HG03280 (cell line): ENCODE results near the gene EPHA10.

Experiments
- ATAC-seq: cut with Tn5 transposase; IDR thresholded peaks from one replicate; pipeline ENCODE4 v1.9.1; 2021; ENCODE audit warnings: mild to moderate bottlenecking, moderate library complexity; ENCODE audit not compliant: unreplicated experiment

Gene EPHA10

DNA sequence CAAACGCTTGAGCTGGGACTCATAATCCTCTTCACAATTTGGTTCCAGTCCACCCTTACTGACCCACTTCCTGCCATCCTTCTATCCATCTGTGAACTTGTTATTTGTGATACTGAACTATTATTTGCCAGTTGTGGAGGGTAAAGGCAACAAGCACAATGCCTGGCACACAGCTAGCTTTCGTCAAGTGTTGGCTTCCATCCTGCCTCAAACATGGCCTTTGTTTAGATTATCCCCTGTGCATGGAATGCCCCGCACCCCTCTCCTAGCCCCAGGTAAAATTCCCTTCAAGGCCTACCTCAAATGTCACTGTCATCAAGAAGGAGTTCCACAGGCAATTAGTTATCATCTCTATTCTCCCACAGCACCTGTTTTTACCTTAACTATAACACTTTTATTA lies 84.0 kb downstream of the EPHA10 start:
- no peak for ATAC-seq

DNA sequence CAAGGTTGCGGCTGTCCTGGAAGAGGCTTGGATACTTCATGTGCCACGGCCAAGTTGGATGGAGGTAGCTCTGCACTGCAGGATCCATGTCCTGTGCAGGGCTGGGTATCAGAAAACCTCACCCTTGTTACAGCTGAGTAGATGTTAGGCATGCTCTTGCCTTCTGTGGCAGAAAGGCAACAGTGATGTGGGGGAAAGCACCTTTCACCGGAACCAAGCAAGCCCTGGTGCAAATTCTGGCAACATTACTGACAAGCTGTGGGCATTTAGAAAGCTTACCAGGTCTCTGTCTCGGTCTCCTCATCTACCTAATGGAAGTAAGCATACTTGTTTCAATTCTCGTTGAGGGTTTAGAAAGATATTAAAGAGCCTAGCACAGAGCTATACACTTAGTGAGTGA lies 87.1 kb downstream of the EPHA10 start:
- no peak for ATAC-seq

DNA sequence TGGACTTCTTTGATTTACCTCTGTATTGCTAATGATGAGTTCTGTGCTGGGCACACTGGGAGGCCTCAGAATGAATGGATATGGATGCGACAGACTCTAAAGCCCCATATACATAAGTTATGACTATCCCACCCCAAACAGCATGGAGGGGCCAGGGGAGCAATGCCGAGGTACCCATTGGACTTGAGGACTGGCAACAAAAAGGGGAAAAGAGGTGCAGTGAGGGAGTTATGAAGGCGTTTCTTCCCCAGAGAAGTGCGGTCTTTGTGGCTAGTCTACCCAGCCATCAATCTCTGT lies 87.8 kb downstream of the EPHA10 start:
- no peak for ATAC-seq

DNA sequence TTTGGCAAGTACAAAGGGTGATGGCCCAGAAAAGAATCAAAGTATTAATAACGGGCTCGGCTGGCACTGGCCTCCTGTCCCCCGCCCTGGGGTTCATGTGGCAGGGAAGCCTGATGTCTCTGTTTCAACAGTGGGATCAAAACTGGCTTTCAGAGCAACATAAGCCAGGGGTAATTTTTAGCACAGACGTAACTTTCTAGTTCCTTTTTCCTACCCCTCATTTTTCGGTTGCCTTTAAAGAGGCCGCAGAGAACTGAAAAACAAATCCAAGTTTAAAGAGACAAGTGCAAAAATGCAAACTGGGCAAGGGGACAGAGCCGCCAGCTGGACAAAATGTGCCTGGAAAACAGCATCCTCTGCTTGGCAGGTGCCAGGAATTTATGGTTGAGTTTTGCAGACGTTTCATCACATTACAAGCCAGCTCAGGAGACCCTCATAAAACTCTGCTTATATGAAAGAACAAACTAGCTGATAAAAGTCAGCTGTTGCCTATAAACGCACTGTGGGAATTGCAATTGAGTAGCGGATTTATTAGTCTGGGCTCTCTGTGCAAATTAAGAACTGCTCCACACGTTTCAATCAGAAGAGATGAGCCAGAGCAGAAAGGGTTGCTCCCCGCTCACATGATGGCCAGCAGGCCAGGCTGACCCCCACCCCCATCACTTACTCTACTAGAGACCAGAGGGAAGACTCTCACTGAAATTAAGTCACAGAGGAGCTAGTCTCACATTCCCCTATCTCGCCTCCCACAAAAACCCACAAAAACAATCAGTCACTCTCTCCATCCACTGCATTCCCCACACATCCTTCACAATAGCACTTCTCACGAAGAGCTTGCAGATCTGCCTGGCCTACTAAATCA lies 88.4 kb downstream of the EPHA10 start:
- no peak for ATAC-seq

DNA sequence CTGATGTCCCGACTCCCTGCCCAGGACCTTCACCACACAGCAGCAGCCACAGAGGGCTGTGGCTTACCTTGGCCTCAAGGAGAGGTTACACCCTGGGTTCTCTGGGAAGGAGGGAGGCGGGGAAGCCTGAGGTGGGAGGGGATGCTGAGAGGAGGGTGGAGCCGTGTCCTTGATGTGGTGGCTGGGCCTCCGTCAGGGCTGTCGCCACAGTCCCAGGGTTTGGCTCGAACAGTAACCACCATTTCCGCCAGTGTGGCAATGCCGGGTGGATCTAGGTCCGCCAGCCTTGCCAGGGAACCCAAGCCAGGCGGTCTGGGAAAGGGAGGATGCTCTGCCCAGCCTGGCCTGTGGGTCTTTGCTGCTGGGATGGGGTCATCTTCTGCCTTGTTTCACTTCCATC lies 91.0 kb downstream of the EPHA10 start:
- no peak for ATAC-seq

DNA sequence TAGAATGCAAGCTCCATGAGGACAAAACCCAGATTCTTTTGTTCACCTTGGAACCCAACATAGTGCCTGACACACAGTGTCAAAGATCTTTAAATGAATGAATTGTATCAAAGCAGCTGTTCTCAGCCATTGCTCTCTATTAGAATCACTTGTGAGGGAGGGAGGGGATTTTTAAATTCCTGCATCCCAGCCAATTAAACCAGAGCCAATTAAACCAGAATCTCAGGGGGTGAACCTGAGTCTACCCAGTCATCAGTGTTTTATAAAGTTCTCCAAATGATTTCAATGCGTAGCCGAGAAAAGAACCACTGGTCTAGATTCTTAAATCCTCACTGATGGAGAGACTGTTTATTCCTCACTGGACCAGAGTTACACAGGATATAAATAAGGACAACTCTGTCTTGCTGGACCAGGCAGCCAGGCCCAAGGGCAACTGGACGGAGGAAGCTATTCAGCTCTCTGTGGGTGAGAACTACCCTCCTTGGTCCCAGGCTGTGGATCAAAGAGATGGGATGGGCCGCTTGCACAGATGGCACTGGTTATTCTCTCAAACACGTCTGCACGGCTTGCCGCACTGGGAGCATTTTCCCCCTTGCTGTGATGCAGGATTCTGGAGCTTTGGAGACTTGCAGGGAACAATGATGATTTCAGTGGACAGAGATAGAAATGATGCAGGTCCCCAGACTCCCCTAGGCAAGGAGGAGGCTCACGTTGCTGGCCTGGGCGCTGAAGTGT lies 92.6 kb downstream of the EPHA10 start:
- no peak for ATAC-seq

DNA sequence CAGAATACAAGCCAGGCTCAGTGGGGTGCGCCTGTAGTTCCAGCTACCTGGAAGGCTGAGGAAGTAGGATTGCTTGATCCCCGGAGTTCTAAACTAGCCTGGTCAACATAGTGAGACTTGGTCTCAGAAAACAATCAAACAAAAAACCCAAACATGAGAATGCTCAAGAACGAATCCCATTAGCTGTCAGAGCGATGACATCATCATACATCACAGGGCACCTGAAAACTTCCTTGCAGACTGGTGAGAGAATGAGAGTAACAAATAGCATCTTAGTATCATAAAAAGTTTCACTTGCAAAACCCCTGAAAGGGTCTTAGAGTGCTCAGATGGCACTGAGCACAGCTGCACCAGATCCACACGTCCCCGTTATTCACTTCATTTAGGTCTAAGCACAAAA lies 93.7 kb downstream of the EPHA10 start:
- no peak for ATAC-seq

DNA sequence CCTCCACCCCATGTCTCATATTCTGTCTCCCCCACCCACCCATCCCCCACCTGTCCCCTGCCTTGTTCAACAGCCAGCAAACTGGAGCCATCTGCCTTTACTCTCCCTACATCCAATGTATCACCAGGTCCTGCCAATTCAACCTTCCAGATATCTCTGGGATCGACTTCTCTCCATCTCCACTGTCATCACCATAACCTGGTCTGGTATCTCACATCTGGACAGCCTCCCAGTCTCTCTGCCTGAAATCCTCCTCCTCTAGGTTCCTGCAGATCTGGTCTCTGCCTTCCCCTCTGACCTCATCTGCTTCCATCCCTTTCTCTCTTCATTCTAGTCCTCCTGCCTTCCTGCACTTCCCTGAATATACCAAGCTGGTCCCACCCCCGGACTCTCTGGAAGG lies 94.8 kb downstream of the EPHA10 start:
- no peak for ATAC-seq

DNA sequence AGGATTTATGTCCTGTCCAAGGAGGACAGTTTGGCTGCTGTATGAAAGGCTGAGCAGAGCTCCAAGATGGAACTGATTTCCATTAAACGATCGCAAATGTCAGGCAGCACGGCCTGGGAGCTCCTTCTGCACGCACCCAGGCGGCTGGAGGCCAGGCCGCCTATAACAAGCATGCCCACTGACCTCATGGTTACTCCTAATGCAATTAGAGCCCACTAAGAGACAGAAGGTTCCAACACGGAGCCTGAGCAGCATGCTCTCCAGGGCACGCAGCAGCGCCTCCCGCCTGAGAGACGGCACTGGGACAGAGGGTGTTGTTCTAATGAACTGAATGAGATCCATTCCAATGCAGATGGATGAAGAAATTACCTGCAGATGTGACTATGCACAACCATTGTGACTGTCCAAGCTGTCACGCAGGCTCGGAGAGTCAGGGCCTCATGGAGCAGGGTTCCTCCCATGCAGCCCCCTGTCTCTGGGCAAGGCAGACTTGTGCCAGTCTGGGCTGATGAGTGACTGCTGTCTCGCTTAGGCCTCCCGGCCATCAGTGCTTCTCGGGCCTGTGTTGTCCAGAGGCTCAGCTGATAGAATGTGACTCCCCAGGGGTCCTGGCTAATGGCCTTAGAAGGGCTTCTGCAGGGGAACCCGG lies 97.8 kb downstream of the EPHA10 start:
- no peak for ATAC-seq

DNA sequence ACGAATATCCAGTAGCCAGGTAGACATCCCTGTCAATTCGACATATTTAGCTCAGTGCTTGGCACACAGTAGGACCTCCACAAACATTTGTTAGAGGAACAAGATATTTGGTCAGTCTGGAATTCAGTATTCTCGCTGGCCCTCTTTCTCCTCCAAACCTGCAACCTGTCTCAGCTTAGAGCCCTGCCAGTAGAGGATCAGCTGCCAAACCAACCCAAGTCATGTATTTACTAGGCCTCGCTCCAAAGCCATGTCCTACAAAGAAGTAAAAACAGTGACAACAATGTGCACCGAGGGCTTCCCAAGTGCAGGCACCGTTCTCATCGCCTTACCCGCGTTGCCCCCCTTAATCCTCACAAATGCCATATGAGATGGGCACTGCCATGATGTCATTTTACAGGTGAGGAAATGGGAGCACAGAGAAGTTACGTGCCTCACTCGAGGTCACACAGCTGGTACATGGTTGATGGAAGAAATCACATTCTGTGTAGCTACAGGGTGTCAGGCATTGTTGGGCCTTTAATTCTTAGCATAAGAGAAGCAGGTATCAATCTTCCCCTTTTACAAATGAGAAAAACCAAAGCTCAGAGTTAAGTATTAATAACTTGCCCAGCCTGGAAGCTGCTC lies 98.6 kb downstream of the EPHA10 start:
- ATAC-seq, result no peak
